ENCODE results near the gene CBX2. TPM values are rescaled to one million over a fixed set of nuclear protein-coding genes. Genes with fewer than 3 reads are reported as not detected.

Gene CBX2
- total and polyA plus RNA-seq, 7 donors, result 0.40 to 2.3 (median 0.57) TPM

- Histone ChIP-seq H3K4me1 (peaks cover 5% of the 10 kb centered on the region), H3K4me3 (no peak overlapping the region), H3K36me3 (ENCODE audit: insufficient read depth in 1 of 2, low read depth in 1 of 2) (no peaks in the 10 kb centered on the region), H3K27me3 (ENCODE audit: insufficient read depth in 3 of 3, low read length in 2 of 3) (peaks cover 0 to 43% (median 21%) of the 10 kb centered on the region in 3 donors), H3K27ac (no peak overlapping the region), H3K9me3 (no peaks in the 10 kb centered on the region)
- no peak for DNase-seq
- WGBS, 3 donors, result 82 to 90% (median 82%) methylated on average over 13 of the region's 13 CpGs
- no peak for TF ChIP-seq CTCF (IDR thresholded peaks at IDR 0.05)
- no peak for ATAC-seq
- intact Hi-C loops (cut with DNase I), result no loop called here
These were observed 41.8 kb downstream of the CBX2 start for GRCh38 chr17:79819534-79820276.

- Histone ChIP-seq H3K4me3 (no peak overlapping the region), H3K27me3 (ENCODE audit: insufficient read depth in 3 of 3, low read length in 2 of 3) (peaks cover 0 to 37% (median 9%) of the 10 kb centered on the region in 3 donors), H3K4me1 (no peaks in the 10 kb centered on the region), H3K27ac (no peak overlapping the region), H3K36me3 (ENCODE audit: insufficient read depth in 1 of 2, low read depth in 1 of 2) (no peaks in the 10 kb centered on the region), H3K9me3 (no peaks in the 10 kb centered on the region)
- DNase-seq (no peak), ATAC-seq (no peak)
- no peak for TF ChIP-seq CTCF (IDR thresholded peaks at IDR 0.05)
- intact Hi-C loops (cut with DNase I), result no loop called here
- WGBS, 3 donors, result 92 to 97% (median 93%) methylated on average over 4 of the region's 4 CpGs
These were observed 43.0 kb downstream of the CBX2 start for GRCh38 chr17:79820959-79821330.

DNA sequence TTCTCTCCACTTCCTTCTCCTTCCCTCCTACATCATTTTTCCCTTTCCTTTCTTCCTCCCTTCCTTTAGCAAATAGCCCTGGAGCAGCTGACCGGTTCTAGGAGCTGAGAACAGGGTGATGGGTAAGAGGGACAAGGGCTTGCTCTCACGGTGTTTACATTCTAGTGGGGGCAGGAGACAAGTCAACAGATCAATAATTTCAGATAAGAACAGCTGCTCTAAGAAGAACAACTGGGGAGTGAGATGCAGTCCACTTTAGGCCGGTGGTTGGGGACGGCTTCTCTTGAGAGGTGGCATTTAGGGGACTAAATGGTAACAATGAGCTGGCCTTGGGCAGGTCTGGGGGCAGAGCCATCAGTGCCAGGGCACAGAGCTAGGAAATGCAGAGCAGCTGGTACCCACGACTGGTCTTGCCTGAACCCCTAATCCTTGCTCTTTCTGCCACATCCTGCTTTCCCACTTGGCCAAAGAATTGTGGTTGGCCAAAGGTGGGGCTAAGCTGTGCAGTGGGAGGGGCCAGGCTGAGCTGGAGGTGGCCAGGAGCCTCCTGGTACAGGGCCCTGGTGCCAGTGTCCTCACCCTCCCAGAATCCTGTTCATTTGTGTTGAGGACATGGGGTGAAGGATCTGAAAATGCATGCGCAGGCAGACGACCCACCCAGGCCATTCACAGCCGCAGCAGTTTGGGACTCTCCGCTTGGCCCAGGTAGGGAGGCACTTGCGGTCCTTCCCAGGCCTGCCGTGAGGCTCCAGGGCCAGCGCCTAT lies 43.6 kb downstream of the CBX2 start:
- no peak for TF ChIP-seq CTCF (IDR thresholded peaks at IDR 0.05)
- no peaks in the 10 kb centered on the region for H3K36me3 ChIP-seq (ENCODE audit: insufficient read depth in 1 of 2, low read depth in 1 of 2)
- no peaks in the 10 kb centered on the region for H3K9me3 ChIP-seq
- ATAC-seq (no peak), DNase-seq (no peak)
- no peaks in the 10 kb centered on the region for H3K4me1 ChIP-seq
- peaks cover 0 to 37% (median 4%) of the 10 kb centered on the region in 3 donors for H3K27me3 ChIP-seq (ENCODE audit: insufficient read depth in 3 of 3, low read length in 2 of 3)
- intact Hi-C loops (cut with DNase I), result no loop called here
- no peak overlapping the region for H3K4me3 ChIP-seq
- WGBS, 3 donors, result 83 to 86% (median 85%) methylated on average over 12 of the region's 12 CpGs
- H3K27ac ChIP-seq, result no peak overlapping the region

- Histone ChIP-seq H3K27me3 (ENCODE audit: insufficient read depth in 3 of 3, low read length in 2 of 3) (peaks cover 0 to 33% (median 0%) of the 10 kb centered on the region in 3 donors), H3K27ac (no peak overlapping the region)
- ATAC-seq, result no peak
These were observed 44.7 kb downstream of the CBX2 start for GRCh38 chr17:79822583-79823124.

More at GRCh38 chr17:79822583-79823124, 44.7 kb downstream of the CBX2 start:
- no peaks in the 10 kb centered on the region for H3K4me1 ChIP-seq
- no peak for TF ChIP-seq CTCF (IDR thresholded peaks at IDR 0.05)
- intact Hi-C loops (cut with DNase I), result no loop called here
- no peaks in the 10 kb centered on the region for H3K36me3 ChIP-seq (ENCODE audit: insufficient read depth in 1 of 2, low read depth in 1 of 2)
- 91 to 93% (median 92%) methylated on average over 17 of the region's 17 CpGs for WGBS, 3 donors
- no peak for DNase-seq
- no peaks in the 10 kb centered on the region for H3K9me3 ChIP-seq
- no peak overlapping the region for H3K4me3 ChIP-seq

All from psoas muscle (tissue), 8 donors.